ENCODE data around the gene AMPH.

DNA sequence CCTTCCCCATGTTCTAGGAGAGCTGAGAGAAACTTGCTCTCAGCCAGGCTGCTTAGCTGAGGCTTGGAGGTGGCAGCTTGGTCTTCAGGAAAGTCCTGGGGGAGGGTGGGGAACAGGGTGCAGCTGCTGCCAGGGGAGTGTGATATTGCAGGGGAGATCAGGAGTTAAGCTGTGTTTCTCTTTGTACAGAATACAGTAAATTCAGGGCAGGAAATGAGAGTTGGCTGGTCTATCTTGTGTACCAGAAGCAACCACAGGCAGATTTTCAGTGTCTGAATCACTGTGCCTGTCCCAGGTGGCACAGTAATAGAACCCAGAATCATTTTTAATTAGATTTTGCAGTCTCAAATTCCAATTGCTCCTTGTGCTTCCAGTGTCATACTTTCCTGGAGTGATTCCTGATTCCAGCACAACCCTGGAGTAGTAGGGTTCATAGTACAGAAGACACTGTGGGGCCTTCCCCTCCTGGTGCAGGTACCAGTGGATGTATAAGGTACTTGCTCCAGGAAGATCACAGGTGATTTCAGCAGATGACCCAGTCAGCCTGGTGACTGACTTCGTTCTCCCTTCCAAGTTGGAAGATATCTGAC, 263.8 kb downstream of the AMPH start:
- TF ChIP-seq, protein P1, sequence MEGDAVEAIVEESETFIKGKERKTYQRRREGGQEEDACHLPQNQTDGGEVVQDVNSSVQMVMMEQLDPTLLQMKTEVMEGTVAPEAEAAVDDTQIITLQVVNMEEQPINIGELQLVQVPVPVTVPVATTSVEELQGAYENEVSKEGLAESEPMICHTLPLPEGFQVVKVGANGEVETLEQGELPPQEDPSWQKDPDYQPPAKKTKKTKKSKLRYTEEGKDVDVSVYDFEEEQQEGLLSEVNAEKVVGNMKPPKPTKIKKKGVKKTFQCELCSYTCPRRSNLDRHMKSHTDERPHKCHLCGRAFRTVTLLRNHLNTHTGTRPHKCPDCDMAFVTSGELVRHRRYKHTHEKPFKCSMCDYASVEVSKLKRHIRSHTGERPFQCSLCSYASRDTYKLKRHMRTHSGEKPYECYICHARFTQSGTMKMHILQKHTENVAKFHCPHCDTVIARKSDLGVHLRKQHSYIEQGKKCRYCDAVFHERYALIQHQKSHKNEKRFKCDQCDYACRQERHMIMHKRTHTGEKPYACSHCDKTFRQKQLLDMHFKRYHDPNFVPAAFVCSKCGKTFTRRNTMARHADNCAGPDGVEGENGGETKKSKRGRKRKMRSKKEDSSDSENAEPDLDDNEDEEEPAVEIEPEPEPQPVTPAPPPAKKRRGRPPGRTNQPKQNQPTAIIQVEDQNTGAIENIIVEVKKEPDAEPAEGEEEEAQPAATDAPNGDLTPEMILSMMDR (IDR thresholded peaks at IDR 0.05): no peak
- no peak for TF ChIP-seq POLR2A (IDR thresholded peaks at IDR 0.05)
